HG02642 (cell line): ENCODE measurements around the gene ACVR1.

Experiments
- ATAC-seq: cut with Tn5 transposase; IDR thresholded peaks from one replicate; pipeline ENCODE4 v1.9.1; 2021; ENCODE audit warnings: mild to moderate bottlenecking; ENCODE audit not compliant: unreplicated experiment, poor library complexity

ACVR1 gene

GRCh38 chr2:157803952-157804351 lies 72.2 kb downstream of the ACVR1 start:
- no peak for ATAC-seq

- no peak for ATAC-seq
These were observed 72.7 kb downstream of the ACVR1 start for GRCh38 chr2:157803476-157803875.

DNA sequence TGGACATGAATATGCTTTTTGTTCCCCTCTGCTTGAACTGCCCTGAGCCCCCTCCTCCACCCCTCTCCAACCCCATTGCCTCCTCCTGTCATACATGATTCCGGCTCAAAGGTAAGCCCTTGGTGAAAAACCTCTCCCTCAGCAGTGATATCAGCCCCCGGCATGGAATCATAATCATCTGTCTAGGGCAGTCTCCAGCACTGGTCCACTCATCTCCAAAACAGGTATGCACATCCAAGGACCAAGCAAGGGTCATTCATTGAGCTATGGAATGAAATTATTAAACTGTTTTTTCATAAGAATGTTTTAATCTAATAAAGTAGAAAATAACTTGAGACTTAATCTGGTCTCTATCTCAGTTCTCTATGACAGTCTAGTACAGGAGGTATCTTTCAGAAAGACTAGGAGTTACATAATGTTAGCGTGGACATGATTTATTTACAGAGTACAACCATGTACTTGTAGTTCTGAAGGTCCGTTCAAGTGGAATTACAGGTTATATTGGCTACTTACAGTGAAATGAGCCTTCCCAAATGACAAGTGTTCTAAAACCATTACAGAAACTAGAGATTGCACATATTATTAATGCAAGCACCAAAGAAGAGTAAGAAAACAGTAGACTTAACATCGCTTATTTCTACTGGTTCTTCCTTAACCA lies 75.2 kb downstream of the ACVR1 start:
- ATAC-seq, result no peak

DNA sequence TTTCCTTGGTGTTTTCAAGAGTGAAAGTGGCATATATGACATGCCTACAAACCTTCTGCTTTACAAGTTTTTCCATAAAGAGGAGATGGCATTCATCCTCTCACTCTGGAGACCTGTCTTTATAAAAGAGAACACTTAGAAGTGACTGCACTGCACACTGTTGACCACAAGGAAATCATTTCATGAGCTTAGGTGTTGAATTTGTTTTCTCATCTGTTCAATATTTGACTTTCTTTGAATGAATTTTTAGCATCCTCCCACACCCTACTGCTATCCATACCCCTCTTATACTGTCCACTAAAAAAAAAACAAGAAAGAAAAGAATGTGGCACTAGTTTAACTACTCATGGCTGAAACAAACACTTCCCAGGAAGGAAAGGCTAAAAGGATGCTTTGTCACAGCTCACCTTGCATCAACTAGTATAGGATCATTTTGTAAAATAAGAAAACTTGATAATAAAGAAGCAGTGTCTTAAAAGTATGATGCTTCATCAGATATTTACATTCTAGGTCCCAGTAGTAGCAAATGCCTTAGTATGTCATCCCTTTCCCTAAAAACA lies 83.0 kb downstream of the ACVR1 start:
- no peak for ATAC-seq

- no peak for ATAC-seq
These were observed 83.6 kb downstream of the ACVR1 start for GRCh38 chr2:157792335-157793052.

DNA sequence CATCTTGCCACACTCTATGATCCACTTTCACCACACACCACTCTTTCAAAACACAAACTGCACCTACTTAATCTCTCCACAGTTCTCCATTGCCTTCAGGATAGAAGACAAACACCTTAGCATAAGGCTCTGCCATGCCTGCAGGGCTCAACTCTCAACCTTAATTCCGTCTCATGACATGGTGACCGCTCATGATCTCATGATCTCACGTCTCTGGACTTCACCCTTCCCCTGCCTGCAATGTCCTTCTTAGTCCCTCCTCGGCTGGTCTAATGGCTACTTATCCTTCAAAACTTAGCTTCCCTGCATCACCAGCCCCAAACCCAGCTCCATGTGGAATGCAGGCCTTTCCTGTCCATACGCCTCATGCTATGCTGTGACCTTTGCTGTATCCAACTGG lies 85.3 kb downstream of the ACVR1 start:
- ATAC-seq, result no peak

DNA sequence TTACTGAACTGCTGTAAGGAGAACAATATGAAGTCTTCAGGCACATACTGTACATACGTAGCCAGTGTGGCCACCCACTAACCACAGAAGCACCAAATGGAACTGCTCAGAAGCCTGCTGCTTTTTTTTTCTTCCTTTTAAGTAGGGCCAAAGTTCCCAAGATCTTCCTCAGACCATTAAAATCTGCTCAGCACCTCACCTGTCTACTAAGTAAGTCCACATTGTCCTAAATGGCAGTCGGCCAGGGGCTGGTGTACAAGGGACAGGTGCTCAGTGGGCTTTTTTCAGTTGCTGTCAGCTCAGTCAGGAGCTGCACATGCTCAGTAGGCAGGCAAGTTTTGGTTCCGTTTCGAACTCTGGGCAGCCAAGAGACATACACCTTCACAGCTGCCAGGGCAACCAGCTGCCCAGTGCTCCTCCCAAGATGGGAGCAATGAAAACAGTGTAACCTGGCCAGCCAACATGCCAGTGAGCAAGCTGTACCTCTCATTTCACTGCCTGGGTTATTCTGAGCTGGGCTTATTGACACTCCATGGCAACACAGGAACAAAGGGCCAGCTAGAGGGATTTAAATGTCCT lies 86.1 kb downstream of the ACVR1 start:
- no peak for ATAC-seq

GRCh38 chr2:157789256-157789655 lies 86.9 kb downstream of the ACVR1 start:
- no peak for ATAC-seq

DNA sequence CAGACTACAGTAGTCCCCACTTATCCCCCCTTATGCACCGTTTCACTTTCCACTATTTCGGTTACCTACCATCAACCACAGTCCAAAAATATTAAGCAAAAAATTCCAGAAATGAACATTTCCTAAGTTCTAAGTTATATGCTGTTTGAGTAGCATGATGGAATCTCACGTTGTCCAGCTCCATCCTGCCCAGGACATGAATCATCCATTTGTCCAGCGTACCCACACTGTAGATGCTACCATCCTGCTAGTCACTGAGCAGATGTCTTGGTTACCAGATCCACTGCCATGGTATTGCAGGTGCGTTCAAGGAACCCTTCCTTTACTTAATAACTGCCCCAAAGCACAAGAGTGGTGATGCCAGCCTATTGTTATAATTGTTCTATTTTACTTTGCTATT lies 87.9 kb downstream of the ACVR1 start:
- no peak for ATAC-seq

GRCh38 chr2:157787364-157787938 lies 88.7 kb downstream of the ACVR1 start:
- no peak for ATAC-seq

GRCh38 chr2:157786663-157787363 lies 89.3 kb downstream of the ACVR1 start:
- ATAC-seq, result no peak

GRCh38 chr2:157785866-157786662 lies 90.1 kb downstream of the ACVR1 start:
- ATAC-seq, result no peak

- no peak for ATAC-seq
These were observed 90.9 kb downstream of the ACVR1 start for GRCh38 chr2:157785200-157785599.

DNA sequence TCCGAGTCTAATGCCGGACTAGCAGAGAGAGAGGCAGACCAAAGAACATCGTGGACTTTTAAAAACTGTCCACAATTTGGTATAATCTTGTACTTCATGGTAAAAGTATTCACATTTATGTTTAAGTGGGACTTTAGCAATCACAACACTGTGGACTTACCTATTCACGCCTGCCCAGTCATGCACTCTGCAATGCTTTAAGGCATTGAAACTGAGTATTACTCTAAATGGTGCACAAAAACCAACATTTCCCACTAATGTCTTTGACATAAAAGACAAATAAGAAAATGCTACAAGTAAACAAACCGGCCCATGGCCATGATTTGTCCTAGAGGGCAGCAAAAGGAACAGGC lies 91.3 kb downstream of the ACVR1 start:
- ATAC-seq, result no peak

DNA sequence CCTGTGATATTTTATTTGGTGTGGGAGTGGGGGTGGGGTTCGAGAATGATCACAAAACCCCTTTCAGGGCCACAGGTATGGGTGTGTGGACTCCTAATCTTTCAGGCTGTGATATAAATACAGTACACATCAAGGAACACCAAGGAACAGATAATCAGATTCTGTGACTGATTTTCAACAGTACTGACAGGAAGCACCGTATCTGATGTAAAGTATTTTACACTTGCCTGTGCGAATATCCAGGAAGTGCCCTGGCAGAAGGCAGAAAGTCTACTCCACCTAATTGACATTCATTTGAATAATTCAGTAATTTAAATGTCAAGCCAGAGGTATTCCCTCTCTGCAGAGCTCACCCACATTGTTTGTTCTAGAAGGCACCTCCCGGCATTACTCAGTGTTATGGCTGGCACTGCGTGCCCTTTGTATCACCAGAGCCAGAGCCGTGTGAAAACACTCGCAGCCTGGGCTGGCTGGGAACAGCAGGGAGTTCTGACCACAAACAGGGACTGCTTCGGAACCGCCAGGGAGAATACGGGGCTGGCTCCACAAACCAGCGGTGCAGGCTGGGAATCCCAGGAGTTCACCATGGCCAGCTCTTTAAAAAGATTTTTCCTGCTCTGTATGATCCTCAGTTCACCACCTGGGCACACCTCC lies 91.8 kb downstream of the ACVR1 start:
- ATAC-seq, result no peak

GRCh38 chr2:157783245-157783644 lies 92.9 kb downstream of the ACVR1 start:
- ATAC-seq, result no peak

DNA sequence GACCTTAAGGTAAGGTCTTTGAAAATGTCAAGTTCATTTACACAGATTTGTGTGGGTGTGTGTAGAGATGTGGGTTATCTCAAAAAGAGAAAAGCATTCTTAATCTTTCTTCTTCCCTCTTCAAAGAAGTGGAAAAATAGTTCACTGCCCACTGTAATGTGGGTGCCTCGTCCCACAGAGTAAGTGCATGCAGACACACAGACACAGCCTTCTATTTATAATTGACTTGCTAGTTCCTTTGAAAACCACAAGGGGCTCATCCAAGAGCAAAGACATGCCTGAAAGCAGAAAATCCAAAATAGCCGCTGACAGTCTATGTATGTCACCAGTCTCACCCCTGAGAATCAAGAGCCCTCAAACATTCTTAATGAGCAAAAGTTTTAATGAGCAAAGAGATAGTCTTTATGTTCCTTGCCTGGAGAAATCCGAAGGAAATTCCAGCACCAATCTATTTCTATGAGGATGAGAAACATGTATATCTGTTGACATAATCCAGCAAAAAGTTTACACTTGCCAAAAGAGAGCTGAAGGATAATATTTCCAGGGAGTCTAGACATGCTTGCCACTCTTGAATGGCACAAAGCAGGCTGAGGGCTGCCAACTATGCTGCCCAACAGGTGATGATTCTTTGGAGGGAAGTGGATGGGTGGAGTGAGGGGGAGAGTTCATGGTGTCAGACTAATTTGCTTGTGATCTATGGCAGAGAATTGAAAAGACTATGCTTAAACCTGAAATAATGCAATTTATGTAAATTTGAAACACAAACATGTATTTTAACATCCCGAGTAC lies 93.9 kb downstream of the ACVR1 start:
- no peak for ATAC-seq

- no peak for ATAC-seq
These were observed 95.9 kb downstream of the ACVR1 start for GRCh38 chr2:157780211-157780610.

- no peak for ATAC-seq
These were observed 96.3 kb downstream of the ACVR1 start for GRCh38 chr2:157779794-157780193.
